ENCODE results near the gene NDUFS7. TPM values are rescaled to one million over a fixed set of nuclear protein-coding genes. Genes with fewer than 3 reads are reported as not detected.

The NDUFS7 gene
- total and polyA plus RNA-seq, 11 donors, result 205 to 717 (median 336) TPM

GRCh38 chr19:1432507-1432887 lies 48.8 kb downstream of the NDUFS7 start:
- no peak for TF ChIP-seq CTCF (IDR thresholded peaks at IDR 0.05)
- Histone ChIP-seq H3K4me3 (no peak overlapping the region), H3K36me3 (peaks cover 0 to 82% (median 78%) of the 10 kb centered on the region in 9 donors), H3K9me3 (no peaks in the 10 kb centered on the region), H3K27ac (no peak overlapping the region), H3K4me1 (peaks cover 0 to 24% (median 3%) of the 10 kb centered on the region in 12 donors), H3K27me3 (no peaks in the 10 kb centered on the region)
- intact Hi-C loops (cut with DNase I), result no loop called here
- ATAC-seq (no peak), DNase-seq (no peak)
- 90 to 95% (median 93%) methylated on average over 16 of the region's 16 CpGs for WGBS, 4 donors

GRCh38 chr19:1433119-1434039 lies 49.7 kb downstream of the NDUFS7 start:
- H3K27me3 ChIP-seq, result no peaks in the 10 kb centered on the region
- H3K27ac ChIP-seq, result no peak overlapping the region
- DNase-seq (no peak), ATAC-seq (no peak)
- H3K36me3 ChIP-seq, result peaks cover 0 to 75% (median 69%) of the 10 kb centered on the region in 9 donors
- H3K4me3 ChIP-seq, result no peak overlapping the region
- TF ChIP-seq POLR2A (IDR thresholded peaks at IDR 0.05) (no peak), CTCF (IDR thresholded peaks at IDR 0.05) (no peak)
- H3K9me3 ChIP-seq, result no peaks in the 10 kb centered on the region
- intact Hi-C loops (cut with DNase I), result no loop called here
- peaks cover 0 to 27% (median 7%) of the 10 kb centered on the region in 12 donors for H3K4me1 ChIP-seq
- 85 to 88% (median 87%) methylated on average over 29 to 47 of the region's 47 CpGs for WGBS, 4 donors

- H3K4me1 ChIP-seq, result peaks cover 0 to 25% (median 8%) of the 10 kb centered on the region in 12 donors
- TF ChIP-seq CTCF (IDR thresholded peaks at IDR 0.05), result no peak
- no peak for TF ChIP-seq POLR2A (IDR thresholded peaks at IDR 0.05)
- H3K27ac ChIP-seq, result no peak overlapping the region
- H3K4me3 ChIP-seq, result no peak overlapping the region
- ATAC-seq (no peak), DNase-seq (no peak)
- intact Hi-C loops (cut with DNase I), result no loop called here
- no peaks in the 10 kb centered on the region for H3K9me3 ChIP-seq
- no peaks in the 10 kb centered on the region for H3K27me3 ChIP-seq
- peaks cover 0 to 69% (median 63%) of the 10 kb centered on the region in 9 donors for H3K36me3 ChIP-seq
- WGBS, 4 donors, result 93 to 98% (median 96%) methylated on average over 15 to 17 of the region's 17 CpGs
These were observed 50.3 kb downstream of the NDUFS7 start for GRCh38 chr19:1434040-1434366.

GRCh38 chr19:1434577-1435060 lies 50.9 kb downstream of the NDUFS7 start:
- Histone ChIP-seq H3K27me3 (no peaks in the 10 kb centered on the region), H3K27ac (no peak overlapping the region), H3K4me3 (no peak overlapping the region), H3K36me3 (peaks cover 0 to 67% (median 60%) of the 10 kb centered on the region in 9 donors), H3K4me1 (peaks cover 2 to 25% (median 13%) of the 10 kb centered on the region in 12 donors), H3K9me3 (no peaks in the 10 kb centered on the region)
- no peak for ATAC-seq
- WGBS, 4 donors, result 86 to 94% (median 87%) methylated on average over 23 to 39 of the region's 39 CpGs
- intact Hi-C loops (cut with DNase I), result loop anchor here in 1 of 10 donors (5.0 kb wide), 1 partner anchor 157 kb away; the partner anchor contains the start of gene FAM174C
- TF ChIP-seq CTCF (IDR thresholded peaks at IDR 0.05) (no peak), POLR2A (IDR thresholded peaks at IDR 0.05) (no peak)
- DNase-seq, result no peak
